ENCODE data around the gene TXNDC15. TPM values are rescaled to one million over a fixed set of nuclear protein-coding genes. Genes with fewer than 3 reads are reported as not detected.

Gene TXNDC15
- total RNA-seq, 4 donors from 2014 or later = 46.1 to 66.6 (median 56.5) TPM

GRCh38 chr5:134939500-134939899 lies 65.3 kb downstream of the TXNDC15 start:
- TF ChIP-seq CTCF (IDR thresholded peaks at IDR 0.05; ENCODE audit: low read depth) = no peak

DNA sequence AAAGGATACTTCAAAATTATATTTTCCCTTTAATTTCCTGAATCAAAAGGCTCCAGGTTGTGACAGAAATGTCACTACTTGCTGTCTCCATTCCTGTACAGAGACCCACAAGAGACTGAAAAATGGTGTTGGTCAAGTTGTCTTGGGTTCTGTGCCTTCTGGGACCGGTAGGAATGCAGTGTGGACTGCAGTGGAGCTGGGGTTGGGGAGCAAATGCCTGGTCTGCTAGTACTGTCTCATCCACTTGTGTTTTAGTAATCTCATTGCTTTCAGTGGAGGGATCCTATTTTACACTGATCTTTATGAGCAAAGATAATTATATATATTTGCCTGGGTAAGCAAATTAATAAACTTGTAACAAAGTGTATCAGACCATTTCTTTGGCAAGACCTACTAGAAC lies 69.4 kb downstream of the TXNDC15 start:
- no peak for TF ChIP-seq CTCF (IDR thresholded peaks at IDR 0.05; ENCODE audit: low read depth)

DNA sequence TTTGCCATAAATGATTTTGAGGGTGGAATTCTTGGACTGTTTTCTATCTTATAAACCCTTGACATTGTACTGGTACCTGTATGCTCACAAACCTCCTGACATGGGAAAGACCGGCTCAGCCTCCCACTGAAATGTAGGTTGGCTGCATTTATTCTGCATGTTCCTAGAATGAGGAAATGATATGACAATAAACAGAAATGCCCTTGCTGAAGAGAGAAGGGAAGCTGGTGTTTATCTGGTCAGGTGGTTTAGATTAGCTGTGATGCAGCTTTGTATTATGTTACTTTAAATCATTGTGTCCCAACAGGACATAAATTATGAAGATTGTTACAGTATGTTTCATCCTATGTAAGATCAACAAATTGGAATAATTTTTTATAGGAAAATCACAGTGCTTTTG lies 70.5 kb downstream of the TXNDC15 start:
- TF ChIP-seq CTCF (IDR thresholded peaks at IDR 0.05; ENCODE audit: low read depth) = no peak

GRCh38 chr5:134945041-134945440 lies 70.9 kb downstream of the TXNDC15 start:
- TF ChIP-seq CTCF (IDR thresholded peaks at IDR 0.05; ENCODE audit: low read depth) = no peak

DNA sequence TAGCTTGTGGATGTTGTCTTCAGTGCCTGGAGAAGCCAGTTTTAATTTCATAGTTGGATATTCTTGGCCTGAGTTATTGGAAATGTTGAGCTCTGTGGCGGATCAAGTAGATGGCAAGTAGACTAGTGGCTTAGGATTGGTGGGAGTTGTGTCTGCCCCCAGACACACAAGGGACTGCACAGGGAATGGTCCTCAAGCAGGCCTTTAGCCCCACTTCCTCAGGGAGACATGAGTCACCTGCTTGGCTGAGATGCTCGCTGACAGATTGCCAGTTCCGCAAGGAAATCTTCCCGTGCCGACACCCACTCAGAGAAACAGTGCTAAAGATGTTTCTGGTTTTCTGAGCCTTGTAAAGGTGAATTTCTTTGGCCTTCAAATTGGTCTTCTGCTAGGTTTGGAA lies 74.7 kb downstream of the TXNDC15 start:
- TF ChIP-seq CTCF (IDR thresholded peaks at IDR 0.05; ENCODE audit: low read depth) = no peak

DNA sequence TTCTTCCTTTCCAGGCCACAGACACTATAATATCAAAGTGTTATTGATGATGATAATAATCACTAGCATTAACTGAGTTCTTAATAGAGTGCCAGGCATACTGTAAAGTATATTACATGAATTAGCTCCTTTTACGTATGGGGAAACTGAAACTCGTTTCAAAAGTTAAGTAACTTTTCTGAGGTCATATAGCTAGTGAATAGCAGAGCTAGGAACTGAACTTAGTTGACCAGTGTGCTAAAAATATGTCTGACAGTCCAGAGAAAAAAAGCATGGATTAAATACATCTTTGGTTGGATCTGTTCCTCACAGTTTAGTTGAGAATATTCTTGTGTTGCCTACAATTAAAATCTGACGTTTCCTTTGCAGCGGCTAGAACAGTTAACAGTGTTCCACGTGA lies 75.1 kb downstream of the TXNDC15 start:
- TF ChIP-seq CTCF (IDR thresholded peaks at IDR 0.05; ENCODE audit: low read depth) = no peak

Small RNA genes lying within 50 kb of the gene (small RNA-seq; reads per million reads assigned to genes)
- gene MIR4461 (not detected), gene MTND3P25 (not detected), gene MTND4LP30 (not detected)

Other genes with a start within 250 kb of the TXNDC15 start
- 10 to 100 TPM; 33.2 to 65.7 (median 50.7) TPM for gene SAR1B, start 241.5 kb upstream of the TXNDC15 start, total RNA-seq
- 10 to 100 TPM; 19.2 to 38.5 (median 26.4) TPM for gene SEC24A, start 225.6 kb upstream of the TXNDC15 start, total RNA-seq
- gene CAMLG, start 135.8 kb upstream of the TXNDC15 start, total RNA-seq = 10 to 100 TPM; 26.9 to 53.7 (median 48.3) TPM
- gene DDX46, start 115.6 kb upstream of the TXNDC15 start, total RNA-seq = 10 to 100 TPM; 42.2 to 62.5 (median 49.2) TPM
- 10 to 100 TPM; 35.5 to 75.2 (median 38.5) TPM for gene C5orf24, start 28.4 kb upstream of the TXNDC15 start, total RNA-seq
- 1 to 10 TPM; 4.6 to 7.5 (median 6.6) TPM for gene PCBD2, start 30.8 kb downstream of the TXNDC15 start, total RNA-seq
- gene CATSPER3, start 93.5 kb downstream of the TXNDC15 start, total RNA-seq = under 1 TPM in 2 of 4 donors, not detected in 2; 0.34 to 0.98 TPM
- gene PITX1, start 159.9 kb downstream of the TXNDC15 start, total RNA-seq = 1 to 10 TPM in 1 of 4 donors, not detected in 3; 3.5 TPM